Endothelial cell of umbilical vein (primary cell): Measurements from ENCODE around the gene HS6ST2. TPM values are rescaled to one million over a fixed set of nuclear protein-coding genes. Genes with fewer than 3 reads are reported as not detected.

Experiments used
- BruUV-seq: library from RNA; stranded (reverse); fragments of 400-500 nt; replicated peaks from 2 replicates; lab custom pipeline; 2021; lab: Mats Ljungman, UMichigan
- CTCF ChIA-PET: fragments of 300-600, 350-600 bp; sonication (Branson Sonifier 250); formaldehyde crosslinking; loops from one replicate; lab custom pipeline; 2021; ENCODE audit warnings: antibody characterized with exemption, inconsistent platforms; lab: Charles Lee
- POLR2A ChIA-PET: fragments of 300-600, 350-600 bp; sonication (Branson Sonifier 250); formaldehyde crosslinking; loops from one replicate; lab custom pipeline; 2021; ENCODE audit warnings: antibody characterized with exemption, inconsistent platforms; lab: Charles Lee
- DNase-seq: peaks from one replicate; pipeline ENCODE4 v3.0.0-alpha.2; 2011; ENCODE audit warnings: low read depth, low spot score
- FAIRE-seq: peaks from 2 replicates; lab custom pipeline; 2011; peaks lifted over from hg19 to GRCh38; lab: Jason Lieb, UNC
- H2AFZ ChIP-seq: 2 replicates; pipeline ENCODE4 v1.6.0; 2012; ENCODE audit warnings: low read depth, low read length, control low read depth, inconsistent platforms
- H3K27ac ChIP-seq: 2 replicates; pipeline ENCODE4 v1.5.1; 2011; ENCODE audit warnings: low read depth, mild to moderate bottlenecking, control low read depth, low read length, moderate library complexity; ENCODE audit not compliant: insufficient read depth
- H3K27me3 ChIP-seq, 2 experiments: 2 replicates each; pipeline versions ENCODE4 v1.6.0 to v1.6.1; 2011; ENCODE audit warnings: low read length in 2 of 2, mixed read lengths in 1 of 2; ENCODE audit not compliant: control insufficient read depth in 2 of 2, insufficient read depth in 2 of 2
- H3K36me3 ChIP-seq, 2 experiments: 2 replicates in 1 of 2; 3 replicates in 1 of 2; pipeline ENCODE4 v1.5.1; 2011; ENCODE audit warnings: low read length in 2 of 2, mild to moderate bottlenecking in 1 of 2, moderate library complexity in 1 of 2; ENCODE audit not compliant: control insufficient read depth in 2 of 2, insufficient read depth in 2 of 2; ENCODE audit errors: extremely low read depth in 1 of 2
- H3K4me1 ChIP-seq: 3 replicates; pipeline ENCODE4 v1.5.1; 2011; ENCODE audit warnings: mild to moderate bottlenecking, low read length; ENCODE audit not compliant: control insufficient read depth, insufficient read depth; ENCODE audit errors: extremely low read depth
- H3K4me2 ChIP-seq: 2 replicates; pipeline ENCODE4 v1.6.1; 2011; ENCODE audit warnings: low read length, control low read depth, mixed read lengths; ENCODE audit not compliant: insufficient read depth
- H3K4me3 ChIP-seq, 3 experiments: fragments of 200-600 bp in 1 of 3; sonication (generic), shearing (Covaris generic) in 1 of 3; replicated peaks in 1 of 3; 2 replicates each; pipeline ENCODE4 v1.5.1; 2011 to 2016; ENCODE audit warnings: control low read depth in 3 of 3, low read length in 3 of 3, mild to moderate bottlenecking in 2 of 3, inconsistent platforms in 1 of 3, low read depth in 1 of 3, moderate library complexity in 1 of 3; ENCODE audit not compliant: insufficient read depth in 1 of 3
- H3K79me2 ChIP-seq: 2 replicates; pipeline ENCODE4 v1.6.0; 2012; ENCODE audit warnings: low read length, inconsistent platforms; ENCODE audit not compliant: control insufficient read depth, insufficient read depth
- H3K9ac ChIP-seq: replicated peaks from 2 replicates; pipeline ENCODE3; 2011; ENCODE audit warnings: low read length, control low read depth; ENCODE audit not compliant: insufficient read depth; ENCODE audit errors: extremely low read depth
- H3K9me1 ChIP-seq: replicated peaks from 3 replicates; pipeline ENCODE4 v1.6.0; 2011; ENCODE audit warnings: mild to moderate bottlenecking, low read length; ENCODE audit not compliant: control insufficient read depth, insufficient read depth; ENCODE audit errors: extremely low read depth
- H3K9me3 ChIP-seq: replicated peaks from 2 replicates; pipeline ENCODE4 v1.5.1; 2012; ENCODE audit warnings: low read length, inconsistent platforms; ENCODE audit not compliant: control insufficient read depth, insufficient read depth
- H4K20me1 ChIP-seq: replicated peaks from 2 replicates; pipeline ENCODE3; 2011; ENCODE audit warnings: mild to moderate bottlenecking, low read length; ENCODE audit not compliant: control insufficient read depth, insufficient read depth; ENCODE audit errors: extremely low read depth
- POLR2AphosphoS5 ChIP-seq: IDR thresholded peaks from 2 replicates; pipeline ENCODE4 v1.6.1; 2012; ENCODE audit warnings: low read depth, mild to moderate bottlenecking, control low read depth, low read length, moderate library complexity; ENCODE audit not compliant: insufficient read depth
- dilution Hi-C: fragments of 300-500 bp; cut with MboI; formaldehyde crosslinking; loops from one replicate; pipeline ENCODE4 v1.15.0; 2019; ENCODE audit warnings: low sequenced_read_pairs; ENCODE audit not compliant: extremely low pct_ligation_motif_present
- intact Hi-C: fragments of 100-400 bp; cut with micrococcal nuclease; formaldehyde crosslinking; loops from one replicate; pipeline ENCODE4 v1.10.0; 2022
- polyA plus RNA-seq, 4 experiments: library from polyadenylated mRNA; depleted of rRNA in 3 of 4; stranded (reverse) in 3 of 4; unstranded in 1 of 4; fragments of >200 nt; gene quantifications; 2 replicates each; pipeline versions ENCODE4 v1.2.1 to v1.2.3, GENCODE V29; 2011 to 2012; ENCODE audit warnings: missing spikeins in 1 of 4
- small RNA-seq: library from RNA; depleted of rRNA; stranded (forward); fragments of <200 nt; gene quantifications from one replicate; pipeline ENCODE3, GENCODE V24; 2012; ENCODE audit warnings: low replicate concordance, low read depth; ENCODE audit not compliant: insufficient read depth, insufficient read length
- total RNA-seq: library from RNA; stranded (reverse); gene quantifications from 2 replicates; pipeline ENCODE4 v1.2.3, GENCODE V29; 2021

Gene HS6ST2
- total and polyA plus RNA-seq, 2 donors (not counting 3 experiments of a cell fraction or from before 2014, with no cell fraction given) = 0.49 to 0.84 TPM

- no peaks in the 10 kb centered on the region for H3K27me3 ChIP-seq
- no peak overlapping the region for H2AFZ ChIP-seq
- H3K36me3 ChIP-seq = no peaks in the 10 kb centered on the region
- ChIA-PET POLR2A (no interaction called here), CTCF (interaction anchor here (0.9 kb wide), 1 partner anchor 284 kb away, joined by 3 read pairs; no protein-coding TSS in a partner anchor)
- H3K9me3 ChIP-seq = no peaks in the 10 kb centered on the region
- FAIRE-seq (no peak), DNase-seq (no peak)
- no peaks in the 10 kb centered on the region for H3K9me1 ChIP-seq
- no peak overlapping the region for H3K27ac ChIP-seq
- no peaks in the 10 kb centered on the region for H4K20me1 ChIP-seq
- no peak for TF ChIP-seq POLR2AphosphoS5
- no TSS peak for BruUV-seq
- no peak overlapping the region for H3K4me3 ChIP-seq
- dilution Hi-C loops = no loop called here
- H3K9ac ChIP-seq = no peak overlapping the region
- intact Hi-C loops = no loop called here
- no peaks in the 10 kb centered on the region for H3K4me1 ChIP-seq
- no peak overlapping the region for H3K4me2 ChIP-seq
- H3K79me2 ChIP-seq = no peaks in the 10 kb centered on the region
These were observed 381.5 kb downstream of the HS6ST2 start for GRCh38 chrX:132576939-132577338.

Small RNAs within 50 kb of the gene (small RNA-seq; reads per million reads assigned to genes)
- gene RNU6-98P = not detected
- not detected for gene Z82205.1

Other genes with a start within 250 kb of the HS6ST2 start
- not detected in 2 replicates for gene USP26, start 138.5 kb upstream of the HS6ST2 start, total RNA-seq
- gene USP26, start 138.5 kb upstream of the HS6ST2 start, polyA plus RNA-seq = not detected in 2 replicates